ENCODE measurements around the gene E4F1. TPM values are rescaled to one million over a fixed set of nuclear protein-coding genes. Genes with fewer than 3 reads are reported as not detected.
A peak's percentile ranks its signal among the peaks of the same experiment; 100 is the strongest.

The E4F1 gene
- total and polyA plus RNA-seq, 2 of the 13 experiments (the other 11 are each of a cell fraction or from before 2014, with no cell fraction given): 13.8 to 19.5 TPM

GRCh38 chr16:2267913-2268666 lies 44.7 kb downstream of the E4F1 start, which contains the start of gene RNPS1 (continued):
- peak; percentile 76; the same call in 1 of the 2 replicates for TF ChIP-seq SNAPC4 (CRISPR knock-in tag; IDR thresholded peaks at IDR 0.05)
- peak; percentile 31; the same call in 1 of the 2 replicates for TF ChIP-seq ZNF136 (CRISPR knock-in tag; IDR thresholded peaks at IDR 0.05; ENCODE audit: low read depth)
- no peak for TF ChIP-seq GLMP (CRISPR knock-in tag; IDR thresholded peaks at IDR 0.05; ENCODE audit: borderline replicate concordance)
- no peak for TF ChIP-seq ZKSCAN8 (CRISPR knock-in tag; IDR thresholded peaks at IDR 0.05; ENCODE audit: borderline replicate concordance)
- TF ChIP-seq ZNF317 (CRISPR knock-in tag; IDR thresholded peaks at IDR 0.05): peak; percentile 68
- TF ChIP-seq PRDM4 (CRISPR knock-in tag; IDR thresholded peaks at IDR 0.05; ENCODE audit: borderline replicate concordance): no peak
- TF ChIP-seq RFXAP (CRISPR knock-in tag; IDR thresholded peaks at IDR 0.05; ENCODE audit: borderline replicate concordance): peak; percentile 66
- no peak for TF ChIP-seq NR2F6 (IDR thresholded peaks at IDR 0.05)
- peak; percentile 47; the same call in 1 of the 2 replicates for TF ChIP-seq NR2F6 (CRISPR knock-in tag; IDR thresholded peaks at IDR 0.05)
- TF ChIP-seq CAMTA2 (CRISPR knock-in tag; IDR thresholded peaks at IDR 0.05; ENCODE audit: borderline replicate concordance): peak; percentile 82
- TF ChIP-seq ARID2 (CRISPR knock-in tag; IDR thresholded peaks at IDR 0.05; ENCODE audit: borderline replicate concordance): peak; percentile 77; the same call in 1 of the 2 replicates
- no peak for TF ChIP-seq EHMT2 (IDR thresholded peaks at IDR 0.05; ENCODE audit: borderline replicate concordance, low read depth, low read length)
- TF ChIP-seq MXD3 (CRISPR knock-in tag; IDR thresholded peaks at IDR 0.05): peak; percentile 65; the same call in 1 of the 2 replicates
- TF ChIP-seq ERF (CRISPR knock-in tag; IDR thresholded peaks at IDR 0.05): peak; percentile 74; the same call in 1 of the 2 replicates
- TF ChIP-seq ZNF782 (CRISPR knock-in tag; IDR thresholded peaks at IDR 0.05; ENCODE audit: borderline replicate concordance): peak; percentile 57; the same call in 1 of the 2 replicates
- no peak for TF ChIP-seq DDIT3 (CRISPR knock-in tag; IDR thresholded peaks at IDR 0.05)
